ENCODE measurements around the gene GNAQ. TPM values are rescaled to one million over a fixed set of nuclear protein-coding genes. Genes with fewer than 3 reads are reported as not detected.

Gene GNAQ
- total and polyA plus RNA-seq, 12 donors = 5.4 to 19.8 (median 13.2) TPM

DNA sequence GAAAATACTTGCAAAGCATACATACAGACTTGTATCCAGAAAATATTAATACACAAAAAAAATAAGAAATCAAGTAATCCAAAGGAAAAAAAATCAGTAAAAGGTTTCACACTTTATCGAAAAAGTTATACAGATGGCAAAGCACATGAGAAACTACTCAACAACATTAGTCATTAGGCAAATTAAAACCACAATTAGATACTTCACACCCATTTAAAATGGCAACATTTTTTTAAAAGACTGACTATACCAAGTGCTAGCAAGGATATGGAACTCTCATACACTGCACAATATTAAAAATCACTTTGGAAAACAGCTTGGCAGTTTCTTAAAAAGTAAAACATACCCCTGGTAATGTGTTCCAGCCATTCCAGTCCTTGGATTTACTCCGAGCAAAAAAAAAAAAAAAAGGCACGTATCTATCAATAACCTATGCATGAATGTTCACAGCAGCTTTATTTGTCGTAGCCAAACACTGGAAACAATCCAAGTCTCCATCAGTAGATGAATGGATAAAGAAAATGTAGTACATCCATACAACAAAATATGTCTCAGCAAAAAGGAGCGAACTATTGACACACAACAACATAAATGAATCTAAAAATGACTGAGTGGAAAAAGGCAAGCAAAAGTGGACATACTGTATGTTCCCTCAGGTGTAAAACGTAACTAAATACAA is 66.0 kb downstream of the GNAQ start:
- Histone ChIP-seq H3K4me1 (peaks cover 0 to 36% (median 27%) of the 10 kb centered on the region in 9 donors), H3K9me3 (peaks cover 0 to 4% (median 0%) of the 10 kb centered on the region in 11 donors), H3K4me3 (no peak overlapping the region), H3K27ac (no peak overlapping the region), H3K36me3 (no peaks in the 10 kb centered on the region), H3K27me3 (no peaks in the 10 kb centered on the region)
- intact Hi-C loops (cut with DNase I) = no loop called here
- TF ChIP-seq, protein P1, sequence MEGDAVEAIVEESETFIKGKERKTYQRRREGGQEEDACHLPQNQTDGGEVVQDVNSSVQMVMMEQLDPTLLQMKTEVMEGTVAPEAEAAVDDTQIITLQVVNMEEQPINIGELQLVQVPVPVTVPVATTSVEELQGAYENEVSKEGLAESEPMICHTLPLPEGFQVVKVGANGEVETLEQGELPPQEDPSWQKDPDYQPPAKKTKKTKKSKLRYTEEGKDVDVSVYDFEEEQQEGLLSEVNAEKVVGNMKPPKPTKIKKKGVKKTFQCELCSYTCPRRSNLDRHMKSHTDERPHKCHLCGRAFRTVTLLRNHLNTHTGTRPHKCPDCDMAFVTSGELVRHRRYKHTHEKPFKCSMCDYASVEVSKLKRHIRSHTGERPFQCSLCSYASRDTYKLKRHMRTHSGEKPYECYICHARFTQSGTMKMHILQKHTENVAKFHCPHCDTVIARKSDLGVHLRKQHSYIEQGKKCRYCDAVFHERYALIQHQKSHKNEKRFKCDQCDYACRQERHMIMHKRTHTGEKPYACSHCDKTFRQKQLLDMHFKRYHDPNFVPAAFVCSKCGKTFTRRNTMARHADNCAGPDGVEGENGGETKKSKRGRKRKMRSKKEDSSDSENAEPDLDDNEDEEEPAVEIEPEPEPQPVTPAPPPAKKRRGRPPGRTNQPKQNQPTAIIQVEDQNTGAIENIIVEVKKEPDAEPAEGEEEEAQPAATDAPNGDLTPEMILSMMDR (IDR thresholded peaks at IDR 0.05) = no peak
- WGBS, 2 donors = 79 to 81% methylated on average over 6 of the region's 6 CpGs
- no peak for DNase-seq
- no peak for ATAC-seq

DNA sequence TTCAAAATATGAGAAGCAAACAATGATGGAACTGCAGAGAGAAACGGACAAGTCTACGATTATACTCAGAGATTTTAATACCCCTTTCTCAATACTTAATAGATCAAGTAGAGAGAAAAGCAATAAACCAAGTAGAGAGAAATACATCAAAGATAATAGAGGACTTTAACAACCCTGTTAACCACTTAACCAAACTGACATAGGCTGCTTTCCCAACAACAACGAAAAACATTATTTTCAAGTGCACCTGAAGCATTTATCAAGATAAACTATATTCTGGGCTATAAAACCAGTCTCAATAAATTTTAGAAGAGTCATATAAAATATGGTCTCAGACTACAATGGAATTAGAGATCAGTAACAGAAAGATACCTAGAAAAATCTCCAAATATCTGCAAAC is 67.4 kb downstream of the GNAQ start:
- no peaks in the 10 kb centered on the region for H3K27me3 ChIP-seq
- intact Hi-C loops (cut with DNase I) = no loop called here
- 81 to 99% methylated on average over 3 of the region's 3 CpGs for WGBS, 2 donors

DNA sequence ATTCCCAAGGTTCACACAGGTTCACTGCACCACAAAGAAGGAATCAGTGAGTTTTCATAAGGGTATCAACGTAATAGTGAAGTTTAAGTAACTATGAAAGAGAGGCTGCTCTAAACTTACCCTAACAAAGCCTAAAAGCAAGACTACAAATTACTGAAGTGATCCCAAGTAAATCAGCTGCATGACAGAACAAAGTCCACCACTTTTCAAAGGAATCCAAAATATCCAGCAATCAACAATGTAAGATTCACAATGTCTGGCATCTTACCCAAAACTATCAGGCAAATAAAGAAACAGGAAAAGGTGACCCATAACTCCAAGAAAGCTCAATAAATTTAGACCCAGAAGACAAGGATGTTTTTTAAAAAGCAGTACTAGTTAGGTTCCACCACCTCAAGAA is 70.1 kb downstream of the GNAQ start:
- no peak overlapping the region for H3K4me3 ChIP-seq
- H3K27ac ChIP-seq = peak overlapping the region in 6 of 10 donors; percentile 11 to 60 (median 52)
- no peaks in the 10 kb centered on the region for H3K27me3 ChIP-seq
- no peak for DNase-seq
- TF ChIP-seq, protein P1 (IDR thresholded peaks at IDR 0.05) = no peak
- intact Hi-C loops (cut with DNase I) = no loop called here
- H3K9me3 ChIP-seq = peaks cover 0 to 4% (median 0%) of the 10 kb centered on the region in 11 donors
- no peak for ATAC-seq
- H3K4me1 ChIP-seq = peaks cover 0 to 64% (median 39%) of the 10 kb centered on the region in 9 donors
- no peaks in the 10 kb centered on the region for H3K36me3 ChIP-seq
- WGBS, 2 donors = 60 to 79% methylated on average over 1 of the region's 1 CpG

More for the DNA sequence above, 67.4 kb downstream of the GNAQ start:
- Histone ChIP-seq H3K27ac (no peak overlapping the region), H3K9me3 (peaks cover 0 to 4% (median 0%) of the 10 kb centered on the region in 11 donors), H3K36me3 (no peaks in the 10 kb centered on the region), H3K4me1 (peaks cover 0 to 45% (median 36%) of the 10 kb centered on the region in 9 donors), H3K4me3 (no peak overlapping the region)
- no peak for DNase-seq
- no peak for ATAC-seq
- TF ChIP-seq, protein P1 (IDR thresholded peaks at IDR 0.05) = no peak

DNA sequence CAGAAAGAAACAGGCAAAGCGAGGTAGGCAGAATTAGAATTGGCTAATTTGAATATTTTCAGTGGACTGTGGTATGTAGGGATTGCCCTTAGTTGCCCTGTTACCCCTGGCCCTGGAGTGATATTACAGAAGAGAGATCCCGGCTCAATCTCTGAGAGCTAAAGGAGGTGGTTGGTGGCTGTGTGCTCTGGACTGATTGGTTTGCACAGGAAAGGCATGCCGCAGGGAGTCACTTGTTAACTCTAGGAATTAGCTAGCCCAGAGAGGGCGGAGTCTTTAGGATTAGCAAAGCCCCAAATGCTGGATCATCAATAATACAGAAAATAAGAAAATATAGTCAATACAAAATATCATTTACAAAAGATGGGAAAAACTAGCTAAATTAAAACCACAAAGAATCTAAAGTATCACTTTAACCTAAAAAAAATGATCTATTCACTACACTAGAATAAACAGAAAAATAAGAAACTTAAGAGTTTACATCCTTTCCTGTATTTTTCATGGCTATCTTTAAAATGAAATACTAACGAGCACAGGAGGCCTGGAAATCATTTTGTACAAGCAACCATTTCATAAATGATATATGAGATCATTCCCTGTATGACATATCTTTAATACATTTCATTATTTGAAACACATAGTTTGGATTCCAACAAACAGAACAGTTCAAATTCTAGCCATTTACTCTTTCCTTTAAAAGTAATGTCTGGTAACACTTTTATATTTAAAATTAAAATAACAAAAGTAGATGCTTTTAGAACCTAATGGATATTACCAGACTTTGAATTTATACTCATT is 71.1 kb downstream of the GNAQ start:
- intact Hi-C loops (cut with DNase I) = no loop called here
- Histone ChIP-seq H3K4me3 (no peak overlapping the region), H3K36me3 (no peaks in the 10 kb centered on the region), H3K27me3 (no peaks in the 10 kb centered on the region), H3K9me3 (peaks cover 0 to 4% (median 0%) of the 10 kb centered on the region in 11 donors), H3K4me1 (peaks cover 3 to 69% (median 39%) of the 10 kb centered on the region in 9 donors), H3K27ac (peak overlapping the region in 6 of 10 donors; percentile 11 to 60 (median 52))
- DNase-seq = no peak
- no peak for ATAC-seq
- TF ChIP-seq, protein P1 (IDR thresholded peaks at IDR 0.05) = no peak
- 87% methylated on average over 5 of the region's 5 CpGs for whole genome bisulfite sequencing, 2 donors
